NCI-H1092 treated with DMSO at 0.1 percent for 48 hours (cell line): ENCODE measurements around the gene NUDT3.
A peak's percentile ranks its signal among the peaks of the same experiment; 100 is the strongest.
"Not testable (repeated sequence)": the region's sequence is repeated elsewhere in the genome, so short reads cannot be mapped to it uniquely, and the experiment has no call there.

Experiments used
- DNase-seq: peaks from one replicate; lab custom pipeline; 2025; lab: John Stamatoyannopoulos, UW

NUDT3 gene

DNA sequence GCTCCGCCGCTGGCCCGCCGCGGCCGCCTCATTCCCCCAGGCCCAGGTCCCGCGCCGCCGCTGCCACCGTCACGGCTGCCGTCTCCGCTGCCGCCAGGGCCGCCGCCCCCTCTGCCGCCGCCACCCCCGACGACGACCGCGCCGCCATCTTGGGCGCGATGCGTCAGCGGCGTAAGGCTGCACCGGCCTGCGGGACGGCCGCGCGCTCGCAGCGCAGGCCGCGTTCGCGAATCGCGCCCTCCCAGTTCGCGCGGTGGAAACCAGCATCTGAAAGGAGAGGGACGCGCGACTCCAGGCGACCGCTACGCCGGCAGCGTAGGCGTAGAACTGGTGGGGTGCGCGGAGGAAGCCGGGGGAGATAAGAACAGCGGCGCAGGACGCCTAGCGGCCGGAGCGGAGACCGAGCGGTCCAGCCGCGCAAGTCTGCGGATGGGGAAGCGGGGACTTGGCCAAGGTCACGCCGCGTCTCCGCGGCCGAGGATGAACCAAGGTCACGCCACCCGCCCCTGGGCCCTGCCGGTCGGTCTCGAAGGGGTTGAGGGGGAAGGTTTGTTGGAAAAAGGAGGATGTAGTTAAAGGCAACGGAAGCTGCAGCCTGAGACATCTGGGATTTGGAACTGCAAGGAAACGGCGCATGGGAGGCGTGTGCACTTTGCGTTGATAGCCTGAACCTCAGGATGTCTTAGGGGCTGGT lies at the start of gene NUDT3:
TSS of gene NUDT3 (minus strand) at position 173 of the 694 bp plus-strand sequence. CDS start 307 bp downstream, outside the sequence.
- peak; percentile 92 for DNase-seq

- no peak for DNase-seq
Measured at GRCh38 chr6:34441526-34441925, 49.1 kb upstream of the NUDT3 start.

DNA sequence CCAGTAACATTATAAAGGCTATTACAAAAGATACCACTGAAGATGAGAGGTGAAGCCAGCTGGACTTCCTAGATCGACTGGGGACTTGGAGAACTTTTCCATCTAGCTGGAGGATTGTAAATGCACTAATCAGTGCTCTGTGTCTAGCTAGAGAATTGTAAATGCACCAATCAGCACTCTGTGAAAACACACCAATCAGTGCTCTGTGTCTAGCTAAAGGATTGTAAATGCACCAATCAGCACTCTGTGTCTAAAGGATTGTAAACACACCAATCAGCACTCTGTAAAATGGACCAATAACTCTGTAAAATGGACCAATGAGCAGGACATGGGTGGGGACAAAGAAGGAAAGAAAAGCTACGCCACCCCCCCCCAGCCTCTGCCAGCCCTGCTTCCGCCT lies 47.0 kb upstream of the NUDT3 start:
- DNase-seq: no peak

DNA sequence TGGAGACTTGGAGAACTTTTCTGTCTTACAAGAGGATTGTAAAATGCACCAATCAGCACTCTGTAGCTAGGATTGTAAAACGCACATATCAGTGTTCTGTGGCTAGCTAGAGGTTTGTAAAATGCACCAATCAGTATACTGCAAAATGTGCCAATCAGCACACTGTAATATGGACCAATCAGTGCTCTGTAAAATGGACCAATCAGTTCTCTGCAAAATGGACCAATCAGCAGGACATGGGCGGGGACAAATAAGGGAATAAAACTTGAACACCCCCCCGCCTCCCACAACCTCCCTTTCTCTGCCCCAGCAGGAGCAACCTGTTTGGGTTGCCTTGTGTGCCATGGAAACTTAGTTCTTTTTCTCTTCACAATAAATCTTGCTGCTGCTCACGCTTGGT lies 46.2 kb upstream of the NUDT3 start:
- DNase-seq: no peak

- DNase-seq: no peak
Measured at GRCh38 chr6:34437644-34437970, 45.1 kb upstream of the NUDT3 start.

DNA sequence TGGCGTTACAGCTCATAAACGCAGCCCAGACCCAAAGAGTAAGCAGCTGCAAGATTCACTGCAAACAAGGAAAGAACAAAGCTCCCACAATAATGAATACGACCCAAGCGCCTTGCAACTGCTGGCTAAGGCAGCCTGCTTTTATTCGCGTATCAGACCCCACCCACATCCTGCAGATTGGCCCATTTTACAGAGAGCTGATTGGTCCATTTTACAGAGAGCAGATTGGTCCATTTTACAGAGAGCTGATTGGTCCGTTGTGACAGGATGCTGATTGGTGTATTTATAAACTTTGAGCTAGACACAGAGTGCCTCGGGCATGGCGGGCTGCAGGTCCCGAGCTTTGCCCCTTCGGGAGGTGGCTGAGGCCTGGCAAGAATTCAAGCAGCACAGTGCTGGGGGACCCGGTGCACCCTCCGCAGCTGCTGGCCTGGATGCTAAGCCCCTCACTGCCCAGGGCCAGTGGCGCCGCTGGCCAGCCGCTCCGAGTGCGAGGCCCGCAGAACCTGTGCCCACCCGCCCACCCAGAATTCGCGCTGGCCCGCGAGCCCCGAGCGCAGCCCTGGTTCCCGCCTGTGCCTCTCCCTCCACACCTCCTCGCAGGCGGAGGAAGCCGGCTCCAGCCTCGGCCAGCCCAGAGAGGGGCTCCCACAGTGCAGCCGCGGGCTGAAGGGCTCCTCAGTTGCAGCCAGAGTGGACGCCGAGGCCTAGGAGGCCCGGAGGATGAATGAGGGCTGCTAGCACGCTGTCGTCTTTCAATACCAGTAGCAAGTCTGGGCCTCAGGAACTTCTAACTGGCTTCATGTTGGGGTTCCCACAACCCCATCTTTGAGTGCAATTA lies 44.6 kb upstream of the NUDT3 start:
- no peak for DNase-seq

DNA sequence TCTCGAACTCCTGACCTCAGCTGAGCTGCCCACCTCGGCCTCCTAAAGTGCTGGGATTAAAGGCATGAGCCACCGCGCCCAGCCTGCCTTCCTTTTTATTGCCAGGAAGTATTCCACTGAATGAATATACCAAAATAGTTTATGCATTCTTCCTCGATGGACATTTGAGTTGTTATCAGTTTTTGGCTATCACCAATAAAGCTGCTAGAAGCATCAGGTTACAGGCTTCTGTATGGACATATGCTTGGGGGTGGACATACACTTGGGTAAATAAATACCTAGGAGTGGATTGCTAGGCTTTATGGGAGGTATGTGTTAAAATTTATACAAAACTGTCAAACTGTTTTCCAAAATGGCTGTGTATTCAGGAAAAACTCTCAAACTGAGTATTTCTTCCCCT lies 43.4 kb upstream of the NUDT3 start:
- DNase-seq: no peak

- peak; percentile 94 for DNase-seq
Measured at GRCh38 chr6:34425498-34426410, 33.3 kb upstream of the NUDT3 start, which contains the start of gene RPS10. TSS of gene RPS10 (minus strand) at chr6:34426069. CDS start at chr6:34425221, 848 bp downstream.

DNA sequence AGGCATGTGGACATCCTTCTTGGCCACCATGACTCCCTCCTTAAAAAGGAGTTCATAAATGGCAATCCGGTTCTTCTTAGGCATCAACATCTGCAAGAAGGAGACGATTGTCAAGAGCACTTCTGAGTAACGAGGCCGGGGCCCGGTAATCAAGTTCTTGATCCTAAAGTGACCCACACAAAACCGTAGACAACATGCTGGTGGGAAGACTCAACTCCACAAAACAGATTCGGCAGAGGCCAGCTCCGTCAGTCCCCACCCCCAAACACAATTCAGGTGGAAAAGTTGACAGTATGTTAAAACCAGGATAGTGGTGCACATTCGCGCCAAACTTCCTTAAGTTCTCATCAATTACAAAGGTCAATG lies 32.6 kb upstream of the NUDT3 start:
- no peak for DNase-seq

DNA sequence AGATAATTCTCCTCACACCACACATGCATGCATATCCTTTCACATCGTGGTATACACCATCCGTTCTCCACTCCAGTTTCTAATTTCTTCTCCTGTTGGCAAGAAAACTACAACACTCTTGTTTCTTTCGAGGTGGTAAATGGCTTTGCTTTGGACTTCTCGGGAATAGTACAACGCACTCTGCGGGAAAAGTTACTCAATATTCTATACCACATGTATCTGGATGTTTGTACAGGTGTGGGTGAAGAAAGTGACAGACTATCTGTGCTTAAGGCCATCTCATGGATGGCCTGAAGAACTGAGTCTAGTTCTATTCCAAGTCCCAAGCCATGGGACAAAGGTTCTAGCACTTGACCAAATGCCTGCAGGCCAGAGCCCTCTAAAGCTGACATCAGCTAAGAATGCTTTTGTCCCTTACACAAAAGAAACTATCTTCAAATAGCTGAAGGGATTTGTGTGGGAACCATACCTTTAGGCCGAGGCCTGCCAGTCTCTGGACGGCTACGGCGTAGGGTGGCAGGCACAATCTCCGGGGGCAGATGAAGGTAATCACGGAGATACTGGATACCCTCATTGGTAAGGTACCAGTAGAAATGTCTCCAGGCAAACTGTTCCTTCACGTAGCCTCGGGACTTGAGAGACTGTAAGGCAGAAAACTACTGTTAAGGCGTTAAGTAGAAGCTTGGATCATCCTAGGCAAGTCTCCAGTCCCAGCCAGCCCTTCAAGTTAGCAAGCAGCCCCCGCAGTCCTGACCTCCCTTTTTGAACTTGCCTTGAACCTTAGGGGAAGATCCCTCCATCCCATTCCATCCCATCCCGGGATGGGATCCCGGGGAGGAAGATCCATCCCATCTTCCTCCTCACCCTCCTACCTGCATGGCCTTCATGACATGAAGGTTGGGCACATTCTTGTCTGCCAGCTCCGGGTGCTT lies 32.0 kb upstream of the NUDT3 start:
- no peak for DNase-seq

GRCh38 chr6:34423254-34423653 lies 30.8 kb upstream of the NUDT3 start:
- DNase-seq: no peak

DNA sequence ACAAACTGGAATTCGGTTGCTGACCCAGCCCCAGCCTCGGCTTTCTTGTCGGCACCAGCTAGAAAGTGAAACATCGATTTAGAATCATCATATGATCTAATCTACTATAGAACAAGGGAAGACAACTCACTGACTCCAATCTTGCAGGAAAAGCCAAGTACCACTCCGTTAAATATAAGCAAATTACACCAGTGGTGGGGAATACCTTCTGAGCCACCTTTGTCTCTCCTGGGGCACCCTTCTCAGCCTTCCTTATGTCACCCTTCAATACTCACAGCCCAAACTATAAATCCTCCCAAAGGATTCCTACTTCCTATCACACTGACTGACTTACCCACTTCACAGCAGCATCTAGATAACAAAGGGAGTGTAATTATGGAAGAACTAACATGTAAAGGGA lies 25.9 kb upstream of the NUDT3 start:
- DNase-seq: no peak

DNA sequence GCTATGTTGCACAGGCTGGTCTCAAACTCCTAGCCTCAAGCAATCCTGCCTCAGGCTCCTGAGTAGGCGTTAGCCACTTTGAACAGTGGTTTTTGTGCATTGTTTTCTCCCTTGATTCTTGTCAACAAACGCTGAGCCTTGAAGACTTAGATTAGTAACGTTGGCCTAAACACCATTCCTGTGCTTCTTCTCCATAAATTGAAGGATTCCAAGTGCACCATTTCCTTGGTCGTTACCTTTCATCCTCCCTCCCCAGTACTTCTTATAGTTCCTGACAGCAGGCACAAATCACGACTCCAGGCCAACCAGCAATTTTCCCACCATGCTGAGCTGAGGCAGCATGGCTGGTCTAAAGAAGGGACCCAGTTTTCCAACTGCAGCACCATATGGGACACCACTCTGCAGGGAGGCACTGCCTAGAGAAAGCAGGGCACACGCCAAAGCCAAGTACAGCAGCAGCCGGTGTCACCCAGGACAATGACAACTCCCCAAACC lies 24.5 kb upstream of the NUDT3 start:
- DNase-seq: no peak

- DNase-seq: peak; percentile 7
Measured at GRCh38 chr6:34414999-34415858, 22.8 kb upstream of the NUDT3 start.

GRCh38 chr6:34412643-34413214 lies 20.3 kb upstream of the NUDT3 start:
- DNase-seq: no peak

DNA sequence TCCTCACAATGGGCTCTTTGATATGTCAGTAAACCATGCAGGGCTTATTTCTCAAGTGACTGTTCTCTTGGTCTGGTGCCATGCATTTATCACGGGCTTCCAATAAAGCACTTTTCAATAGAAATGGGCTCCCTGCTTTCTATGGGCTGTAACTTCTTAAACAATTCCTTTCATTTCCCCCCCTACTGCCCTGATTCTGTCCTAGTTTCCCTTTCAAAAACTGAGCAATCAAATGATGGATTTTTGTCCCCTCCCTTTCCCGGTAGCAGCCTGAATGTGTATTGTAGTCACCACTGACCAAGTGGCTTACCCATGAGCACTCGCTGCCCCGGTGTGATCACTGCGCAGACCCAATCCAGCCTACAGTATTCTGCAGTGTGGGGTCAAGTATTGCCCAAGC lies 19.5 kb upstream of the NUDT3 start:
- no peak for DNase-seq

- not testable (repeated sequence) for DNase-seq
Measured at GRCh38 chr6:34407915-34408314, 15.4 kb upstream of the NUDT3 start.

DNA sequence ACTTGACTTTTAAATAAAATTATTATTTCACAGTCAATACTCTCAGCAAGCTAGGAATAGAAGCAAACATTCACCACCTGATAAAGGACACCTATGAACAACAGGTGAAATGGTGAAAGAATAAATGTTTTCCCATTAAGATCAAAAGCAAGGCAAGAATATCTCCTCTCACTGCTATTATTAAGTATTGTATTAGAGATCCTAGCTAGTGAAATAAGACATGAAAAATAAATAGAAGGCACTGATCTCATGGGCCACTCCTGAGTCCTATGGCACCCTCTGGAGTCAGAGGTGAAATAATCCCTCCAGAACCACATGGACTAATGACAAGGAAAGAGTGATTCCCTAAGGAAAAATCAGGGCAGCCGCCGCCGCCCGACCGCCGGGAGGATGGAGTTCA lies 4.0 kb upstream of the NUDT3 start:
- DNase-seq: no peak

- DNase-seq: no peak
Measured at GRCh38 chr6:34393966-34394305, 1.5 kb upstream of the NUDT3 start.
